HG02938 (cell line): ENCODE data around the gene TIMP1.

Source experiments
- ATAC-seq: cut with Tn5 transposase; IDR thresholded peaks from one replicate; pipeline ENCODE4 v1.9.1; 2021; ENCODE audit warnings: mild to moderate bottlenecking, moderate library complexity; ENCODE audit not compliant: unreplicated experiment

Gene TIMP1

DNA sequence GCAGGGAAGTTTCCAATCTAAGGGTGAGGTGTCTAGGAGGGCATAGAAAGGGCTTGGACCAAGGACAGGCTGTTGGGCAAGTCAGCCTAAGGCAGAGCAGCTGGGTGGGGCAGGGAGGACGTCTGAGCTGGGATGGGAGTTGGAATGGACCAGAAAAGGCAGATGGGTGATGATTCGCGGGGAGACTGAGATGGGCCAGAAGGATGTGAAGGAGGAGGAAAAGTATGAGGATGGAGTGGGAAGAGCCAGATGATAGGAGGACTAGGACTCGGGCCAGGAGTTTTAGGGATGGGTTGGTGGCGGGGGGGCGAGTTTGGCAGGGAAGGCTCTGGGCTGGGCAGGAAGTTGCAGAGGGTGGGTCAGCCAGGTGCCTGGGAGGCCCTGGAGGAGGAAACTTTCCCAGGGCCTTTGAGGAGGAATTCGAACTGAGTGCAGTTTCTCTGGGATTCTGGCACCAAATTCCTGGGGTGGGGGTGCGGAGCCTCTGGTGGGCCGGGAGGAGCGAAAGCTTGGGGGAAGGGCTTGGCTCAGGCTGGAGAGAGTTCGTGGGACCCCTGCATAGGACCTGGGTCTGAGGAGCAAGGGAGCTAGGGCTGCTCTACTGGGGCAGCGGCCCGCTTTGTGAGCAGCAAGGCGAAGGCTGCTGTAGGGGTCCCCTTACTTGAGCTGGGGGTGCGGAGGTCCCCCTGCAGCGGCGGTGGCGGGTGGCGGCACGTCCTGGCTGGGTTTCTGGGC is 8.7 kb upstream of the TIMP1 start:
- no peak for ATAC-seq

- ATAC-seq: no peak
Measured at GRCh38 chrX:47574076-47574546, 8.1 kb upstream of the TIMP1 start.

- ATAC-seq: no peak
Measured at GRCh38 chrX:47574547-47575301, 7.5 kb upstream of the TIMP1 start.

GRCh38 chrX:47576021-47576898 is 6.0 kb upstream of the TIMP1 start:
- ATAC-seq: no peak

DNA sequence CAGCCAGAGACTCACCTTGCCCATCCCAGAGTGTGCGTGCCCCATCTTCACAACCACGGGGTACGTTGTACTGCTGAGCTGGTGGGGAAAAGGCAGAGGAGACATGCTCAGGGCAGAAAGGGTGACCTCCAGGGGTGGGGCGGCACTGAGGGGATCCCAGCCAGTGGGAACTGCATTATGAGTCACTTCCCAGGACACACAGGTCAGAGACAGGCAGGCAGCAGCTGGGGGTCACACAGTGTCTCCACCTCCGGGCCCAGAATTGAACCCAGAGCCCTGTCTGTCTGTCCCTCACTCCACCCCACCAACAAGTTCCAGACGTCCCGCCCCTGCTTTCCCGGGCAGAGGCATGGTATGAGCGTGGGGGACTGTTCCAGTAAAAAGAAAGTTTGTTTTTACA is 4.8 kb upstream of the TIMP1 start:
- ATAC-seq: no peak

DNA sequence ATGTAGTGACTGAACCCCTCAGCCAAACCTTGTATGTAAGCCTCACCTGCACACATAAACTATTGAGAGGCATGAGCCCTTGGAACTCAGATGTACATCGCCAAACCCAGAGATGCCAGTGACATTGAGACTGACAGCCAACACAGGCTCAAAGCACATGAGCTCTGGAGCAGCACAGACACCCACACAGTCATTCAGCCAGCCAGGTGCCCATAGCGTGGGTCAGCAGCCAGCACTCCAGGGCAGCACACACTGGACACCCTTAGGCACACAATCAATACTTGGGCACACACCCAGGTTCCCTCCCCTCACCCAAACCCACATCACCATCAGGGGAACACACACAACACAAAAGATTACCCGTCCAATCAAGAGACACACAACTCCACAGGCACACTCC is 4.3 kb upstream of the TIMP1 start:
- no peak for ATAC-seq

- no peak for ATAC-seq
Measured at GRCh38 chrX:47578692-47579091, 3.5 kb upstream of the TIMP1 start.

GRCh38 chrX:47579537-47579936 is 2.7 kb upstream of the TIMP1 start:
- no peak for ATAC-seq

- ATAC-seq: no peak
Measured at GRCh38 chrX:47583240-47583861, 1.1 kb downstream of the TIMP1 start.

DNA sequence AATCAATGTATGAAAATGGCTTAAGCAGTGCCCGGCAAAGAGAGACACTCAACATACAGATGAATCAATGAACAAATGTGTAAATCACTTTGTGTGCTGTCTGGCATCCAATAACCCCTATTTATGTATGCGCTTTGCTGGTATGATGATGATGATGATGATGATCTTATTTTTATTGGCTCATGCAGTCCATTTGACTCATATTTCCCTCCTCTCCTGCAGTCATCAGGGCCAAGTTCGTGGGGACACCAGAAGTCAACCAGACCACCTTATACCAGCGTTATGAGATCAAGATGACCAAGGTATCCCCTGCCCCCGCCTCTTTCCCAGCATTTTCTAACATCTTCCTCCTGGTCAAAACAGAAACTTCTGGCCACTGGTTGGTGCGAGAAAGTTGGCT is 2.5 kb downstream of the TIMP1 start:
- no peak for ATAC-seq

DNA sequence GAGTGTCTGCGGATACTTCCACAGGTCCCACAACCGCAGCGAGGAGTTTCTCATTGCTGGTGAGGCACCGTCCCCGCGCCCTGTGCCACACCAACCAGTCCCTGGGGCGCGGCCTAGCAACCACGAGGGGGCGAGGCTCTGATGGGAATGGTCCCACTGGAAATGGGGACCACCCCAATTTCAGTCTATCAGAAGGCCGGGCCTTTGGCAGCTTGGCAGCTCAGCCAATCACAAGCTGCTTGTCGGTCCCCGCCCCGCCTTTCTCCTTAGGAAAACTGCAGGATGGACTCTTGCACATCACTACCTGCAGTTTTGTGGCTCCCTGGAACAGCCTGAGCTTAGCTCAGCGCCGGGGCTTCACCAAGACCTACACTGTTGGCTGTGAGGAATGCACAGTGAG is 3.0 kb downstream of the TIMP1 start:
- ATAC-seq: no peak

- no peak for ATAC-seq
Measured at GRCh38 chrX:47586043-47586787, 4.0 kb downstream of the TIMP1 start.

- ATAC-seq: no peak
Measured at GRCh38 chrX:47587091-47587891, 5.1 kb downstream of the TIMP1 start.

DNA sequence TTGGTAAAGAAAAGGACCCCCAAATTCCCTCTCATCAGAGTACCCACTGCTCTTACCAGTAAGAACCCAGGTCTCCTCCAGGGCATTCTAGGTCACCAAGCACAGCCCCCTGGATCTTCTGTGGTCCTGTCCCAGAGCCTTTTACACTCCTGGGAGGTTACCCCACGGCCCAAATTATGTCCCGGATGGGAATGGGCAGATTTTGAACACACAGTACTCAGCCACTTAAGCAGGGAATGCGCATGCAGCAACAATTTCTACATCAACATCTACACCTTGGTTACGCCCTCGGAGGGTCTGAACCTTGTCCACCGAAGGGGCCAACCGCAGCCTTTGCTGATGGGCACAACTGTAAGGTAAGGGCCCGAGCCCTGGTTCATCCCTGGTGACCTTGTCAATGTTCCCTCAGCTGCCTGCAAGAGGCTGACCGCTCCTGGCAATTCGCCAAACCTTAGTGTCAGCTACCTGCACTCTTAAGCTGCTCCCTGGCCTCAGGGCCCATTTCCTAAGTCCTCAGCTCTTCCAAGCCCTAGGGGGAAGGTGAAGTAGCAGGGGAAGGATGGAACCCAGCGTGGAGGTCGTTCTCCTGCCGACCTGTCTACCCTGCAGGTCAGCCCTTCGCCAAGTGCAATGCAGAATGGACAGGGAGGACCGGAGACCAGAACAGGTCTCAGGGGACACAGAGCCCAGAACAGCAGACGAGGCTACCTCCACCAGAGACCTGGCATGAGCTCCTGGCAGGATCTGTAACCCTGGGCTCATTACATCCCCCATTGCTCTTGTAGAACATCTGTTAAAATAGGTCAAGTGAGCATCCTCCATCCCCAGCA is 5.9 kb downstream of the TIMP1 start:
- ATAC-seq: no peak

GRCh38 chrX:47590984-47591383 is 8.7 kb downstream of the TIMP1 start:
- no peak for ATAC-seq

- ATAC-seq: no peak
Measured at GRCh38 chrX:47593522-47593921, 11.3 kb downstream of the TIMP1 start.

- no peak for ATAC-seq
Measured at GRCh38 chrX:47595716-47596251, 13.5 kb downstream of the TIMP1 start.

DNA sequence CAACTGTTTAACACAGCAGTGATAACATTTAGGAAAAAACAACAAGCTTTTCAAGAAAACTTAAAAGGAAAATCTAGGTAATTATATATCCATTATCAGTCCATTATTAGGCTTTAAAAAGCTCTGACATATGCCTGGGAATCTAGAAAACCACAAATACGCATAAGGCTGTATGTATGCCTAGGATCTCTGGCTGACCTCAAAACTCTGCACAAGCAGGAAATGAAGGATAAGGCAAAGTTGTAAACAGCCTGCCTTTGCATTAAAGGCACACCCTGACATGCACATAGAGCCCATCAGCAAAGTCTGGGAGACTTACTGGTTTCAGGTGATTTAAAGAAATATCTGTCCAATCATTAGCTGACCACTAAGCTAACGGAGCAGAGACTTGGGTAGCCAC is 14.0 kb downstream of the TIMP1 start:
- no peak for ATAC-seq
